ENCODE results near the gene PRKCA.

DNA sequence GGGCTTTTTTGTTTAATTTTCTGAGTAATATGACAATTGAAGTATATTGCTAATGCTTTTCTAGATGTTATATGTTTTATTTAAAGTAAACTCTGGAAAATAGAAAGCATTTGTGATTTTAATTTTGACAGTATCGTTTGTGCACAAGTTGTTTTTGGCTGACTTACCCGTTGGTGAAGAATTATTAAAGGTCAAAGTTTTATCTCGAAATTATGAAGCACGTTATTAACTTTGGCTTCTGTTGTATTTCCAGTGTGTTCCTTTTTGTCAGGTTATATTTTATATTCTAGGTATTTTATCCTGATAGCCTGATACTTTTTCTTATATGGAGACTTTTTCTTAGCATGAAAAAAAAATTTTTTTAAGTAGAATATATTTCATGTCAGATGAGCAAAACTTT, 16.8 kb downstream of the PRKCA start:
- no peak for TF ChIP-seq CTCF (IDR thresholded peaks at IDR 0.05)
- no peak for TF ChIP-seq POLR2A (IDR thresholded peaks at IDR 0.05)

Measured in prostate gland (tissue), 2 donors.